Measurements from ENCODE around the gene CCDC91.

The CCDC91 gene

GRCh38 chr12:28350502-28350901 is 160.2 kb downstream of the CCDC91 start (continued):
- TF ChIP-seq, protein P1, sequence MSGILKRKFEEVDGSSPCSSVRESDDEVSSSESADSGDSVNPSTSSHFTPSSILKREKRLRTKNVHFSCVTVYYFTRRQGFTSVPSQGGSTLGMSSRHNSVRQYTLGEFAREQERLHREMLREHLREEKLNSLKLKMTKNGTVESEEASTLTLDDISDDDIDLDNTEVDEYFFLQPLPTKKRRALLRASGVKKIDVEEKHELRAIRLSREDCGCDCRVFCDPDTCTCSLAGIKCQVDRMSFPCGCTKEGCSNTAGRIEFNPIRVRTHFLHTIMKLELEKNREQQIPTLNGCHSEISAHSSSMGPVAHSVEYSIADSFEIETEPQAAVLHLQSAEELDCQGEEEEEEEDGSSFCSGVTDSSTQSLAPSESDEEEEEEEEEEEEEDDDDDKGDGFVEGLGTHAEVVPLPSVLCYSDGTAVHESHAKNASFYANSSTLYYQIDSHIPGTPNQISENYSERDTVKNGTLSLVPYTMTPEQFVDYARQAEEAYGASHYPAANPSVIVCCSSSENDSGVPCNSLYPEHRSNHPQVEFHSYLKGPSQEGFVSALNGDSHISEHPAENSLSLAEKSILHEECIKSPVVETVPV (CRISPR knock-in tag; IDR thresholded peaks at IDR 0.05): no peak
- TF ChIP-seq BACH2 (CRISPR knock-in tag; IDR thresholded peaks at IDR 0.05; ENCODE audit: borderline replicate concordance) (no peak), POU6F1 (CRISPR knock-in tag; IDR thresholded peaks at IDR 0.05; ENCODE audit: borderline replicate concordance, low read depth) (no peak)

DNA sequence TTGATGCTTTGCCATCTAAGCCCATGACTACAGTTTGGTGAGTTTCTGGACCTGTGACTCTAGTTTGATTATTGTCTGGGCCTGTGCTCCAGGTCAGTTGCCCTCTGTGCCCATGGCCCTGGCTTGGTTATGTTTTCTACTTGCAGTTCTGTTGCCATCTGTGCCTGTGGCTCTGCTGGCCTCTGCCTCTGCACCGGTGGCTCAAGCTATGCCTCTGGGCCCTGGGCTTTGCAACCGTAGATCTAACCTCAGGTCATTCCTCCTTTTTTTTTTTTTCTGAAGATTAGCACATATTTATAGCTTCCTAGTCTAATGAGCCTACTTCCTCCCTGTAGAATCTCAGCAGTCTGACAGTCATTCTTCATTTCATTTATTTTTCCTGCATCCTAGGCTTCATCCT is 161.2 kb downstream of the CCDC91 start:
- ATAC-seq: no peak
- no peak for TF ChIP-seq ZFP30 (CRISPR knock-in tag; IDR thresholded peaks at IDR 0.05)
- TF ChIP-seq, protein P1 (CRISPR knock-in tag; IDR thresholded peaks at IDR 0.05): no peak

DNA sequence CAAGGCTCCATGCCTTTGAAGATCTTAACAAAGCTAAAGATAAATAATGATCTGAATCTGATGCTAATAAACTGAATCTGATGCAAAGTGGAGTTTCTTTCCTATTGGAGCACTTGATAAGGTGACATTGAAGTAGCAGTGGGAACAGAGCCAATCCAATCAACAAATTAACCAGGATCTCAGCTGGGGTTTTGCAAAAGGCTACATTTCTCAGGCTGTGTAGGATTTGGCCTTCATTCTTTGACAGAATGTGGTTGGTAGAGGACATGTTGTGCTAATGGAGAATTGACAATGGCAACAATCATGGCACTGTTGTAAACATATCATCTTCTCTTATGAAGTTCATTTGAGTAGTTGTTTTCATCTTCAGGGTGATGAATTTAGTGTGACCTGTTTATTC is 164.9 kb downstream of the CCDC91 start:
- no peak for ATAC-seq
- TF ChIP-seq, protein P2, sequence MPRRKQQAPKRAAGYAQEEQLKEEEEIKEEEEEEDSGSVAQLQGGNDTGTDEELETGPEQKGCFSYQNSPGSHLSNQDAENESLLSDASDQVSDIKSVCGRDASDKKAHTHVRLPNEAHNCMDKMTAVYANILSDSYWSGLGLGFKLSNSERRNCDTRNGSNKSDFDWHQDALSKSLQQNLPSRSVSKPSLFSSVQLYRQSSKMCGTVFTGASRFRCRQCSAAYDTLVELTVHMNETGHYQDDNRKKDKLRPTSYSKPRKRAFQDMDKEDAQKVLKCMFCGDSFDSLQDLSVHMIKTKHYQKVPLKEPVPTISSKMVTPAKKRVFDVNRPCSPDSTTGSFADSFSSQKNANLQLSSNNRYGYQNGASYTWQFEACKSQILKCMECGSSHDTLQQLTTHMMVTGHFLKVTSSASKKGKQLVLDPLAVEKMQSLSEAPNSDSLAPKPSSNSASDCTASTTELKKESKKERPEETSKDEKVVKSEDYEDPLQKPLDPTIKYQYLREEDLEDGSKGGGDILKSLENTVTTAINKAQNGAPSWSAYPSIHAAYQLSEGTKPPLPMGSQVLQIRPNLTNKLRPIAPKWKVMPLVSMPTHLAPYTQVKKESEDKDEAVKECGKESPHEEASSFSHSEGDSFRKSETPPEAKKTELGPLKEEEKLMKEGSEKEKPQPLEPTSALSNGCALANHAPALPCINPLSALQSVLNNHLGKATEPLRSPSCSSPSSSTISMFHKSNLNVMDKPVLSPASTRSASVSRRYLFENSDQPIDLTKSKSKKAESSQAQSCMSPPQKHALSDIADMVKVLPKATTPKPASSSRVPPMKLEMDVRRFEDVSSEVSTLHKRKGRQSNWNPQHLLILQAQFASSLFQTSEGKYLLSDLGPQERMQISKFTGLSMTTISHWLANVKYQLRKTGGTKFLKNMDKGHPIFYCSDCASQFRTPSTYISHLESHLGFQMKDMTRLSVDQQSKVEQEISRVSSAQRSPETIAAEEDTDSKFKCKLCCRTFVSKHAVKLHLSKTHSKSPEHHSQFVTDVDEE (CRISPR knock-in tag; IDR thresholded peaks at IDR 0.05): no peak
- no peak for TF ChIP-seq ARNTL (CRISPR knock-in tag; IDR thresholded peaks at IDR 0.05; ENCODE audit: borderline replicate concordance, low read depth)
- no peak for TF ChIP-seq ZNF565 (CRISPR knock-in tag; conservative IDR thresholded peaks at IDR 0.05; ENCODE audit: low read depth)
- no peak for TF ChIP-seq OSR1 (CRISPR knock-in tag; IDR thresholded peaks at IDR 0.05)
- no peak for TF ChIP-seq SNAI2 (CRISPR knock-in tag; IDR thresholded peaks at IDR 0.05)
- TF ChIP-seq TOX (CRISPR knock-in tag; IDR thresholded peaks at IDR 0.05; ENCODE audit: borderline replicate concordance): no peak
- no peak for TF ChIP-seq ZC3H10 (CRISPR knock-in tag; IDR thresholded peaks at IDR 0.05)
- no peak for TF ChIP-seq ZFP3 (CRISPR knock-in tag; IDR thresholded peaks at IDR 0.05)
- TF ChIP-seq ZFP30 (CRISPR knock-in tag; IDR thresholded peaks at IDR 0.05): no peak
- TF ChIP-seq GLIS3 (CRISPR knock-in tag; IDR thresholded peaks at IDR 0.05): no peak
- no peak for TF ChIP-seq POU6F1 (CRISPR knock-in tag; IDR thresholded peaks at IDR 0.05; ENCODE audit: borderline replicate concordance, low read depth)
- no peak for TF ChIP-seq ESRRG (CRISPR knock-in tag; IDR thresholded peaks at IDR 0.05)
- no peak for TF ChIP-seq ISL1 (CRISPR knock-in tag; IDR thresholded peaks at IDR 0.05)
- no peak for TF ChIP-seq CSDC2 (CRISPR knock-in tag; IDR thresholded peaks at IDR 0.05)
- TF ChIP-seq ZNF8 (CRISPR knock-in tag; IDR thresholded peaks at IDR 0.05): no peak

- ATAC-seq: no peak
- TF ChIP-seq POU6F1 (CRISPR knock-in tag; IDR thresholded peaks at IDR 0.05; ENCODE audit: borderline replicate concordance, low read depth) (no peak), TOX (CRISPR knock-in tag; IDR thresholded peaks at IDR 0.05; ENCODE audit: borderline replicate concordance) (no peak), ZC3H10 (CRISPR knock-in tag; IDR thresholded peaks at IDR 0.05) (no peak), TCF4 (CRISPR knock-in tag; IDR thresholded peaks at IDR 0.05; ENCODE audit: borderline replicate concordance) (no peak)
- TF ChIP-seq, protein P2 (CRISPR knock-in tag; IDR thresholded peaks at IDR 0.05): no peak
- TF ChIP-seq, protein P3, sequence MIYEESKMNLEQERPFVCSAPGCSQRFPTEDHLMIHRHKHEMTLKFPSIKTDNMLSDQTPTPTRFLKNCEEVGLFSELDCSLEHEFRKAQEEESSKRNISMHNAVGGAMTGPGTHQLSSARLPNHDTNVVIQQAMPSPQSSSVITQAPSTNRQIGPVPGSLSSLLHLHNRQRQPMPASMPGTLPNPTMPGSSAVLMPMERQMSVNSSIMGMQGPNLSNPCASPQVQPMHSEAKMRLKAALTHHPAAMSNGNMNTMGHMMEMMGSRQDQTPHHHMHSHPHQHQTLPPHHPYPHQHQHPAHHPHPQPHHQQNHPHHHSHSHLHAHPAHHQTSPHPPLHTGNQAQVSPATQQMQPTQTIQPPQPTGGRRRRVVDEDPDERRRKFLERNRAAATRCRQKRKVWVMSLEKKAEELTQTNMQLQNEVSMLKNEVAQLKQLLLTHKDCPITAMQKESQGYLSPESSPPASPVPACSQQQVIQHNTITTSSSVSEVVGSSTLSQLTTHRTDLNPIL (CRISPR knock-in tag; IDR thresholded peaks at IDR 0.05; ENCODE audit: low read depth): no peak
- TF ChIP-seq, protein P1 (CRISPR knock-in tag; IDR thresholded peaks at IDR 0.05): no peak
These were observed 170.0 kb downstream of the CCDC91 start for GRCh38 chr12:28360253-28360652.

Data from SK-N-SH treated with all-trans-retinoic acid at 6 μM for 48 hours (cell line).